Activated CD4-positive, alpha-beta T cell treated with anti-CD3 and anti-CD28 coated beads for 1 hour (primary cell): Measurements from ENCODE around the gene HAGHL.

Experiments
- DNase-seq: peaks from one replicate; pipeline ENCODE4 v3.0.0-alpha.2; 2020

The HAGHL gene, protein sequence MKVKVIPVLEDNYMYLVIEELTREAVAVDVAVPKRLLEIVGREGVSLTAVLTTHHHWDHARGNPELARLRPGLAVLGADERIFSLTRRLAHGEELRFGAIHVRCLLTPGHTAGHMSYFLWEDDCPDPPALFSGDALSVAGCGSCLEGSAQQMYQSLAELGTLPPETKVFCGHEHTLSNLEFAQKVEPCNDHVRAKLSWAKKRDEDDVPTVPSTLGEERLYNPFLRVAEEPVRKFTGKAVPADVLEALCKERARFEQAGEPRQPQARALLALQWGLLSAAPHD

DNA sequence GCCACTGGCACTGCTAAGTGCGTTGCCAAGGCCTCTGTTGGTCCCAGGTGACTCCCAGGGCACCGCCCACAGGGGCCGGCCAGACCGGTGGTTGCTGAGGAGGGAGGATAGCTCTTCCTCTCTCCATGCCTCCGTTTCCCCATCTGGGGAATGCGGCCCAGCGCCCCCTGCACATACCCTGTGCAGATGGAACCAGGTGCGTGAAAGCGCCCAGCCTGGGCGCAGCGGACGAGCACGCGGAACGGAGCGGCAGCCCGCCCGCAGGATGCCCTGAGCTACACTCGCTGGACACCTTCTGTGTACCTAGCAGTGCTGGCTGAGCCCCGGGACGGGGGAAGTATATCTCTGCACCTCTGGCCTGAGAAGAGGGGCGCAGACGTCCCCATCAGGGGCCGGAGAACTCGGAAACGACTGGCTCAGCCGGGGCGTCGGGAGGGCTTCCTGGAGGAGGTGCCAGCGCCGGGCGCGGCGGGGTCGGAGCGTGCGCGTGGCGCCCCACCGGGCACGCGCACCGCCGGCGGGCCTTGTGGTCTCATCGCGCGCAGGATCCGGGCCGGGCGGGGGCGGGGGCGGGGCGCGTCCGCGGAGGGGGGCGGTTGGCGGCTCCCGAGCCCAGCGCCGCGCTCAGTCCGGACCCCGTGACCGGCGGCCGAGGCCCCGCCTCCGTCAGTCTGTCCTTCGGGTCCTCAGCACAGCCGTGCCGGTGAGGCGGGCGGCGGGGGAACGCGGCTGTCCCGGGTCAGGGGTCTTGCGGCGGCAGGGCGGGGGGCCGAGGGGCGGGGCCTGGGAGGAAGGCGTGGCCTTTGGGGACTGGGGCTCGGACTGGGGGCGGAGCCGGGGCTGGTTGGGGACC is at the start of gene HAGHL, which contains the start of gene CCDC78:
TSS of gene HAGHL (plus strand) at position 669 of the 853 bp plus-strand sequence. CDS start 404 bp downstream, outside the sequence.
TSS of gene CCDC78 (minus strand) at position 6 of the 853 bp plus-strand sequence. CDS start 76 bp downstream, outside the sequence.
- no peak for DNase-seq

DNA sequence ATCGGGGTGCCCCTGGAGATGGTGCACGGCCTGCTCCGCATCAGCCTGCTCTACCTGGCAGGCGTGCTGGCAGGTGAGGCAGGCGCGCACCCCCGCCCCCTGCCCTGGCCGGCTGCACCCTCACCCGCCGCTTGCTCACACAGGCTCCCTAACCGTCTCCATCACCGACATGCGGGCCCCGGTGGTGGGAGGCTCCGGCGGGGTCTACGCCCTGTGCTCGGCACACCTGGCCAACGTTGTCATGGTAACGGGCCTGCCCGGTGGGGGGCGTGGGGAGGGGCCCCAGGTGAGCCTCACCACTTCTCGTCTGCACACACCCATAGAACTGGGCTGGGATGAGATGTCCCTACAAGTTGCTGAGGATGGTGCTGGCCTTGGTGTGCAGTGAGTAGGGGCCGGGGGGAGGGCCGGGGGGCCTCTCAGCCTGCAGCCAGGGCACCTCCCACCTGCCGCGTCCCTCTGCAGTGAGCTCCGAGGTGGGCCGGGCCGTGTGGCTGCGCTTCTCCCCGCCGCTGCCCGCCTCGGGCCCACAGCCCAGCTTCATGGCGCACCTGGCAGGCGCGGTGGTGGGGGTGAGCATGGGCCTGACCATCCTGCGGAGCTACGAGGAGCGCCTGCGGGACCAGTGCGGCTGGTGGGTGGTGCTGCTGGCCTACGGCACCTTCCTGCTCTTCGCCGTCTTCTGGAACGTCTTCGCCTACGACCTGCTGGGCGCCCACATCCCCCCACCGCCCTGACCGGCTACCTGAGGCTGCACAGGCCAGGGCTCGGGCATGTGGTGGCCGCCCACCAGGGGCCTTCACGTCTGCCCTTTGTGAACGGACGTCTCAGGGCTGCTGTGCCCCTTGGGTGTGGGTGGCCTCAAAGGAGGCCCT is 49.4 kb upstream of the HAGHL start:
- no peak for DNase-seq

- no peak for DNase-seq
Observed at GRCh38 chr16:678209-678857, 48.6 kb upstream of the HAGHL start.

- DNase-seq, result no peak
Observed at GRCh38 chr16:678858-679813, 47.8 kb upstream of the HAGHL start.

DNA sequence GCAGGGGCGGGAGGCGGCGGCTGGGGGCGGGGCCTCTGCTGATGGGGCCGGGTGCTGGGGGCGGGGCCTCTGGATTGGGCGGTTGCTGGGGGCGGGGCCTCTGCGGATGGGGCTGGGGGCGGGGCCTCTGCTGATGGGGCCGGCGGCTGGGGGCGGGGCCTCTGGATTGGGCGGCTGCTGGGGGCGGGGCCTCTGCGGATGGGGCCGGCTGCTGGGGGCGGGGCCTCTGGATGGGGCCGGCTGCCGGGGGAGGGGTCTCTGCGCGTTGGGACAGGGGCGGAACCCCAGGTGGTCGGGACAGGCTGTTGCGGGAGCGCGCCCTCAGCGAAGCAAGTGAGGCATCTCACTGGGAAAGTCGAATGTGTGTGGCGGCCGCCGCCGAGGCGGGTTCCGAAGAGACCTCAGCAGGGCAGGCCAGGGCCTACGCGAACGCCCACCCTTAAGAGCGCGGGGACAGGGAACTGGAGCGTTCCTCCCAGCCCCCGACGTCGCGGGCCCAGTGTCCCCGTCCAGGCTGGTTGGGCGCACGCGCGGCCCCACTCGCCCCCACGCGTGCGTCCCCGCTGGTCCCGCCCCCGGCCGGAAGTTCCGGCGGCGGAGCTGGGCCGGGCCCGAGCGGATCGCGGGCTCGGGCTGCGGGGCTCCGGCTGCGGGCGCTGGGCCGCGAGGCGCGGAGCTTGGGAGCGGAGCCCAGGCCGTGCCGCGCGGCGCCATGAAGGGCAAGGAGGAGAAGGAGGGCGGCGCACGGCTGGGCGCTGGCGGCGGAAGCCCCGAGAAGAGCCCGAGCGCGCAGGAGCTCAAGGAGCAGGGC is 46.9 kb upstream of the HAGHL start, which contains the start of gene STUB1:
TSS of gene STUB1 (plus strand) at position 597 of the 811 bp plus-strand sequence. CDS start at position 713, 116 bp downstream.
- DNase-seq, result peak; percentile 82

- DNase-seq, result no peak
Observed at GRCh38 chr16:680625-680945, 46.3 kb upstream of the HAGHL start.

- no peak for DNase-seq
Observed at GRCh38 chr16:680967-681745, 45.8 kb upstream of the HAGHL start.

- no peak for DNase-seq
Observed at GRCh38 chr16:681746-682427, 45.0 kb upstream of the HAGHL start.

DNA sequence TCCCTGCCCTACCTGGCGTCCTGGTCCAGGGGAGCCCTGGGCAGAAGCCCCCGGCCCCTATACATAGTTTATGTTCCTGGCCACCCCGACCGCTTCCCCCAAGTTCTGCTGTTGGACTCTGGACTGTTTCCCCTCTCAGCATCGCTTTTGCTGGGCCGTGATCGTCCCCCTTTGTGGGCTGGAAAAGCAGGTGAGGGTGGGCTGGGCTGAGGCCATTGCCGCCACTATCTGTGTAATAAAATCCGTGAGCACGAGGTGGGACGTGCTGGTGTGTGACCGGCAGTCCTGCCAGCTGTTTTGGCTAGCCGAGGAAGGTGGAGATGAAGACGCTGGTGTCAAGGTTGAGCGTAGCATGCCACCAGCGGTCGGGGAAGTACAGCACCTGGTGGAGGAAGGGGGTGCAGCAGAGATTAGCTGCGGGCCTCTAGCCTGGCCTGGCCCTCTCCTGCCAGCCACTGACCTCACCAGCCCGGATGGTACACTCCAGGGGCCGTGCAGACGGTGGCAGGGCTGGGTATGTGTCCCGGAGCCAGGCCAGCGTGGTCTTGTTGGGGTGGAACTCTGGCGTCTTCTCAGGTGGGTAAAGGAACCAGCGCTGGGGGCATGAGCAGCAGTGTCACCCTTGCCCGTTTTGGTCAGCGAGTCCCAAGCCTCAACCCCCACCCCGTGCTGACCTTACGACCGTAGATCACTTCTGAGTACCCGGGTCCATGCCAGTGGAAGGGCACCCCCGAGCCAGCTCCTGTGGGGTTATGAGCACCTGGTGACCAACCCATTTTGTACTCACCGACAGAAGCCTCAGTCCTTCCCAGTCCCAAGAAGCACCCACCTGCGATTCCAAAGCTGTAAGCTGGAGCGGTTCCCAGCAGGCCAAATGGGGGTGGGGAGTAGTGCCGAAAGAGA is 44.2 kb upstream of the HAGHL start:
- no peak for DNase-seq

DNA sequence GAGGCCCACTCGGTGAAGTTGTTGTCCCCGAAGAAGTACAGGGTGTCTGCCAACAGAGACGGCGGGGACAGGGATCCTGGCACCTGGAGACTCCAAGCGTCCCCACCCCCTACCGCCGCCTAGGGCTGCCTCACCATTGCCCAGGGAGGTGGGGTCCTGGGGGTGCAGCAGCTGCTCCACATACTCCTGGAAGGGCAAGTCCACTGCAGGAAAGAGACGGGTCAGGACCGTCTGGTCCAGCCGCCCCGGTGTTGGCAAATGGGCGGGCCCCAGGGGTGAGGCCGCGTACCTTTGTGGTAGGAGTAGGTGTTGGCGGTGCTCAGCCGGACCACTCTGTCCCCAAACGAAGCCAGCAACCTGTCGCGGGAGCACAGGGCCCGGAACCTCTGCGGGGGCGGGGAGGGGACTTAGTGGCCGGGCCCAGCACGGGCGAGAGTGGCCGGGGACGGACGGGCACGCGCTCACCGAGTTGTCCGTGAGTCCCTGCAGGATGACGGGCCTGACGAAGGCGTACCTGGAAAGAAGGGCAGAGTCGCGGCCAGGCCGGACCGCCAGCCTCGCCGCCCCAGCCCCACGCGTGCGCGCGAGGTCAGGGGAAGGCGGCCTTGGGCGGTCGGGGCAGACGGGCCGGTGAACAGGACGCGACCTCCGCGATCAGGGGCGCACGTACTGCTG is 43.4 kb upstream of the HAGHL start:
- no peak for DNase-seq

DNA sequence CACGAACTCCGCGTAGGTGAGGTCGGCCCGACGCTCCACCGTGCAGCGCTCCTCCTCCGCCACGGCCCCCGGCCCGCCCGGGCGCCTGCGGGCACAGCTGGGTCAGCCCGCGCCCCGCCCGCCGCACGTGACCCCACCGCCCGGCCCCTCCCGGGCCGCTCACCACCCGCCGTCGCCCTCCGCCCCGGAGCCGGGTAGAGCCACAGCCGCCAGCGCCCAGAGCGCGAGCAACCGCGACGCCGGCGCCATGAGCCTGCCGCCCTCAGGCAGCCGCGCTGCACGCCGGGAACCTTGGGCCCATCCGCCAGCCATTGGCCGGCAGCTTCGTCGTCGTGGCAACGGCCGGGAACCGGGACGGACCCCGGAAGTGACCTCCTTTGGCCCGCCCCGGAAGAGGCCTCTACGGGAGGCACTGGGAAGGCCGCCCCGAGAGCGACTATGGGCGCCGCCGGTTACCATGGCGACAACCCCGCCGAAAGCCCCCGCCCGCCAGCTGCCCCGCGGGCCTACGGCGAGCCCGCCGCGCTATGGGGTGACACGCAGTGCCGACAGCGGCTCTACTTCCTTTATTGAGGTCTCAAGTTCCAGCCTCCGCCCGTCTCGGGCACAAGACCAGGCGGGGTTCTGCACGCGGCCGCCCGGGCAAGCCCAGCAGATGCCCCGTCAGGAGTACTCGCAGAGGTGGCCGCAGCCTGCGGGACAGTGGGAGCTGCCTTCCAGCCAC is 42.7 kb upstream of the HAGHL start, which contains the start of gene JMJD8:
TSS of gene JMJD8 (minus strand) at position 264 of the 724 bp plus-strand sequence. CDS start at position 249, 15 bp downstream.
- peak; percentile 94 for DNase-seq

DNA sequence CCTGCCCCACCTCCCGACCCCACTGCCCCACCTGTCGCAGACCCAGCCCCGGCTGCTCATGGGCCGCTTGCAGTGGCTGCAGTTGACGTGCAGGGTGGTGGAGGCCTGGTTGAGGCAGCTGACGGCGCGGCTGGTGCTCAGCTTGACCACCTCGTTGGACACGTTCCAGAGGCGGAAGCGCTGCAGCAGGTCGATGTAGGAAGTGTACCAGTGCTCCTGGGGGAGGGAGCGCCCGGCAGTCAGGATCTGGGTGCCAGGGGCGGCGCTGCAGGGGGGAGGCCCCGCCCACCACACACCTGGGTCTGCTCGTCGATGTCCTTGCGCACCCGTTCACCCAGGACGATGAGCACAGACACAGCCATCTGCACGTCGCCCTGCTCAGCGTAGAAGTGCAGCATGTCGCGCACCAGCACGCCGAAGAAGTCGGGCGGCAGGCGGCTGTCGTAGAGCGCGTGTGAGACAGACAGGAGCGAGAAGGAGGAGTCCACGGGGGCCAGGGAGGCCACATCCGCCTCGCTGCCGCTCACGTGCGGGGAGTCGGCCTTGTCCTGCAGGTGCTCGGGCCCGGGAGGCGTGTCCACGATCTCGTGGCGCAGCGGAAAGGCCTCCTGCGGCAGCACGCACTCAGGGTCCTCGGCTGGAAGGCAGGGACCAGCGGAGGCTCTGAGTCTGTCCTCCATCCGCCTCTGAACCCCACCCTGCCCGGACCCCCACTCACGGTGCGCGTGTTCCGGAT is 41.8 kb upstream of the HAGHL start:
- DNase-seq, result no peak

- DNase-seq, result no peak
Observed at GRCh38 chr16:685967-686366, 40.9 kb upstream of the HAGHL start.

- DNase-seq, result no peak
Observed at GRCh38 chr16:686459-687260, 40.2 kb upstream of the HAGHL start.

GRCh38 chr16:687499-687898 is 39.4 kb upstream of the HAGHL start:
- DNase-seq, result no peak
